Stimulated activated naive CD8-positive, alpha-beta T cell treated with anti-CD3 and anti-CD28 coated beads, Interleukin-15, Interleukin-2, amounts not matched to agents 100 ng/mL and 50 ng/mL, for 24 hours (primary cell): ENCODE measurements around the gene CSNK1G3.
A peak's percentile ranks its signal among the peaks of the same experiment; 100 is the strongest.

ENCODE experiments used
- H3K27ac Mint-ChIP-seq: one replicate; pipeline ENCODE4 v1.8.0; 2021; ENCODE audit warnings: mild to moderate bottlenecking, mixed read lengths
- H3K27me3 Mint-ChIP-seq: one replicate; pipeline ENCODE4 v1.8.0; 2021; ENCODE audit warnings: mixed read lengths
- H3K36me3 Mint-ChIP-seq: one replicate; pipeline ENCODE4 v1.8.0; 2021; ENCODE audit warnings: low read depth, mixed read lengths
- H3K4me1 Mint-ChIP-seq: one replicate; pipeline ENCODE4 v1.8.0; 2021; ENCODE audit warnings: low read depth, mixed read lengths
- H3K4me3 Mint-ChIP-seq: one replicate; pipeline ENCODE4 v1.8.0; 2021; ENCODE audit warnings: mild to moderate bottlenecking, mixed read lengths
- H3K9me3 Mint-ChIP-seq: one replicate; pipeline ENCODE4 v1.8.0; 2021; ENCODE audit warnings: mixed read lengths

CSNK1G3 gene

DNA sequence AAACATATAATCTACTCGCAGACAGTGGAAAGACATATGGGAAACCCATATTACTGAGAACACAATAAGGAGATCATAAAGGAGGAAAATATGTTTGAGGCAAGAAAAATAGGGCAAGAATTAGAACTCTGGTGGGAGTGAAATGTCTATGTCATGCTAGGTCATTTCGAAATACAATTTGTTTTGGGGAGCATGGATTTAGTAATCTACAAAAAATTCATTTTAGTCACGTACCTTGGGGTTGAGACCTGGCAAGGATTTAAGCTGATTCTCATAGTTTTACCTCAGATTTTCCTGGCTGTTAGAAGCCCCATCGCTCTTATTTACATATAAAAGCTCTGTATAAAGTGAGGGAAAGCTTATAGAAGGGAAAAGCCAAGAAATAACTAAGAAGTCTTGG, 11.5 kb upstream of the CSNK1G3 start:
- H3K4me3 Mint-ChIP-seq, result no peak overlapping the region

DNA sequence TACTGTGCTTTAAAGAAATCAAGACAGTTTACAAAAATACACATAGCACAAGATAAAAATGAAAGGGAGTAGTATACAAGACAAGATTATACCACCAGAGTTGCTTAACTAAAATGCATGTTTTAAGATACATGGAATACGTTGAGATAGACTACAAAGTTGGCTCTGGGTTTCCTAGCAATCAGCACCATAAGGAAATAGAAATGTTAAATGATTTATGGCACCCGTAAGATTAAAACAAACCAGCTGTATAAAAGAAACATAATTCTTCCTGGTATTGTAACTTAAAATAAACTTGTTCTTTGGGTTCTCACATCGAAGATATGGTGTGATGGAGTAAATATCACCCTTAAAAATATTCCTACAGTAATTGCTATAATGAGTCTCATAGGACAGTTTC, 9.9 kb upstream of the CSNK1G3 start:
- no peak overlapping the region for H3K4me3 Mint-ChIP-seq
- H3K36me3 Mint-ChIP-seq, result no peaks in the 10 kb centered on the region
- no peaks in the 10 kb centered on the region for H3K27me3 Mint-ChIP-seq
- no peak overlapping the region for H3K27ac Mint-ChIP-seq
- no peaks in the 10 kb centered on the region for H3K4me1 Mint-ChIP-seq
- H3K9me3 Mint-ChIP-seq, result no peaks in the 10 kb centered on the region

More for the DNA sequence above, 11.5 kb upstream of the CSNK1G3 start:
- no peaks in the 10 kb centered on the region for H3K36me3 Mint-ChIP-seq
- H3K4me1 Mint-ChIP-seq, result no peaks in the 10 kb centered on the region
- no peak overlapping the region for H3K27ac Mint-ChIP-seq
- no peaks in the 10 kb centered on the region for H3K9me3 Mint-ChIP-seq
- no peaks in the 10 kb centered on the region for H3K27me3 Mint-ChIP-seq

DNA sequence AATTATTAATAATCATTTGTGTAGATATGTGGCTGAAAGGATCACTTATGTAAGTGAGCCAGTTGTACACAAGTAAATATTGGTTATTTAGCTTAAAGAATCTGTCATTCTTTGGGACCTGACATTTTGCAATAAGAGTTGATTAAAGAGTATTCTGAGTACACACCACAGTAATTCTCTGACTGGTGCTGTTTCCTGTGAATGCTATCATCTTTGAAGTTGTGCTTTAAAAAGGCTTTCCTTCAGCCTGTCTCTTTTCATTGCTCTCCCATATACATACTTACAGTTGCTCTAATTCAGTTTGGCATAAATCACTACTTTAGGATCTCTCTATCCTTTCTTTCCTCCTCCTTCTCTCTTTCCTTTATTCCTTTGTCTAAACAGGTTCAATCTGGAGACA, 8.7 kb upstream of the CSNK1G3 start:
- no peaks in the 10 kb centered on the region for H3K4me1 Mint-ChIP-seq
- peaks cover 2% of the 10 kb centered on the region for H3K27me3 Mint-ChIP-seq
- H3K36me3 Mint-ChIP-seq, result no peaks in the 10 kb centered on the region
- no peak overlapping the region for H3K27ac Mint-ChIP-seq
- H3K4me3 Mint-ChIP-seq, result no peak overlapping the region
- no peaks in the 10 kb centered on the region for H3K9me3 Mint-ChIP-seq

DNA sequence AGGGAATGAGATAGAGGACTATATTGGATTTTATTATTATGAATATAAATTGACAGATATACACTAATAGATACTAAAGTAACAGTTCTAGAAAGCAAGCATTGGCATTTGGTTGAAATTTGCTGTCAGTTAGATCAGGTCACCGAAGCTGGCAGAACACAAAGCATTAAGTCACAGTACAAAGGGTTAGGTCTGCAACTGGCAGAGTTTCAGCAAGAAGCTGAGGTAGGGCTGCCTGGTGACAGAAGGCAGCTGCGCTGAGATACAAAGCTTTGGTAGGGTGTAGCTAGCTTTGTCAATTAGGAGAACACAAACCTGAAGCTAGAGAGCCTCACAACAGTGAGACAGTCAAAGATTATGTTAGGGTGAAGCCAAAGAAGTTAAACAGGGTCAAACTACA, 6.3 kb upstream of the CSNK1G3 start:
- Mint-ChIP-seq H3K4me1 (no peaks in the 10 kb centered on the region), H3K27ac (no peak overlapping the region), H3K27me3 (peaks cover 3% of the 10 kb centered on the region), H3K36me3 (no peaks in the 10 kb centered on the region), H3K9me3 (no peaks in the 10 kb centered on the region), H3K4me3 (no peak overlapping the region)

DNA sequence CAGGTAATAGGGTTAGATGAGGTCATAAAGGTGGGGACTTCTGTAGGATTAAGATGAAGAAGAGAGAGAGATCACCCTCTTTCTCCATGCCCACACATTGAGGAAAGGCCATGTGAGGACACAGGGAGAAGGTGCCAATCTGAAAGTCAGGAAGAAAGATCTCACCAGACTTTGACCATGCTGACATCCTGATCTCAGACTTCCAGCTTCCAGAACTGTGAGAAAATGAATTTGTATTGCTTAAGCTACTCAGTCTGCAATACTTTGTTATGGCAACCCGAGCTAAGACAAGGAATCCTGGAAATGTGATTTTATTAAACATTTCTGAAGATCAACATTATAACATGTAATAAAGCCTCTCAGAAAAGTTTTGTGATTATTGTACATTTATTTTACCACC, 3.5 kb upstream of the CSNK1G3 start:
- Mint-ChIP-seq H3K27ac (no peak overlapping the region), H3K36me3 (peaks cover 5% of the 10 kb centered on the region), H3K27me3 (peaks cover 3% of the 10 kb centered on the region), H3K9me3 (no peaks in the 10 kb centered on the region), H3K4me1 (peaks cover 18% of the 10 kb centered on the region), H3K4me3 (no peak overlapping the region)

DNA sequence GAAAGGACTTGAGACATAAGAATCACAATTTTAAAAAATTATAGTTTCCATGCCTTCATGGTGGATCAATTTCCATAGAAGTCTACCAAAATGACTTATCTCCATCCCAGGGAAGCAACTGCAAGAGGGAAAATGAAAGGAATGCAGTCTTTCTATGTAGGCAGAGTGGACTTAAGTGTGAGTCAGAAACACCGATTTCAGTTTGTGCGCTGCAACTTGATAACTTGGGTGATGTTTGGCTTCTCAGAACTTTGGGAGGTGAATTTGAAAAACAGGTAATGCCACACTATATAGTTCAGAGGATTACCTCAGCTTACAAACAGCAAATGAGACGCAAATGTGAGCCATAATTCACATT, 708 bp upstream of the CSNK1G3 start:
- Mint-ChIP-seq H3K4me3 (peak overlapping the region; percentile 88), H3K27me3 (peaks cover 3% of the 10 kb centered on the region), H3K36me3 (peaks cover 5% of the 10 kb centered on the region), H3K9me3 (no peaks in the 10 kb centered on the region), H3K4me1 (peaks cover 46% of the 10 kb centered on the region), H3K27ac (peak overlapping the region; percentile 99)

DNA sequence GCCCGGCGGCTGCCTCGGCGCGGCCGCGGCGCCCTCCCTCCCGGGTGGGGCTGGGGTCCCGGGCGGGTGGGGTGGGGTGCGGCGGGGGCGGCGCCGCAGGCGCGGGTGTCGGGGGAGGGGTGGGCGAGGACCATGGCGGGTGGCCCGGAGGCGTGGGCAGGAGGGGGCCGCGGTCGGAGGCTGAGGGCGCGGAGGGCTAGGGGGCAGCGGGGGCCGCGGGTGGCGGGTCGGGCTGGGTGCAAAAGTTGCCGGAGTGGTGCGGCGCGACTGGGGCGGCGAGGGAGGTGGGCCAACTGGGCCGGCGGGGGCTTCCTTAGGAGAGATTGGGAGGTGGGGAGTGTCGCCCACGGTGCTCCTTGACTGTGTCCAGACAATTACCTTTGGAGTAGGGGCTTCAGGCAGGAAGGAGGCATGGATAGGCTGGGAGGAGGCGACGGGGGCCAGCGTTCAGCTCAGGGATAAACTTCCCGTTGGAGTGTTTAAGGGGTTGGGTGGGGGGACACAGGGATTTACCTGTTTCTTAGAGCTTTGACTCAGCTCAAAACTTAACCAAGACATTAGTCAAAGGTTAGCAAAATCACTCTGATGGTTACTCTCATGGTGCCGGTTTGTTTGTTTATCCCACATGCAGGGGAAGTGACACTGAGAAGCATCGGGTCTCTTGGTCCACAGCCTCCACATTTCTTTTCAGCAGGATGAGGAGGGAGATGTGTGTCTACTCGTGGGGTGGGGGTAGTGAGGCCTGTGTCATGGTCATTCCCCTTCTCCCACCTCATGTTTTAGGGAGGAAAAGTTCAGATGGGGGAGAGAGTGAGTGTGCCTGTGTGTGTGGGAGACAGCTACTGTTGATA, 859 bp downstream of the CSNK1G3 start:
- Mint-ChIP-seq H3K9me3 (no peaks in the 10 kb centered on the region), H3K4me1 (peaks cover 62% of the 10 kb centered on the region), H3K27me3 (peaks cover 3% of the 10 kb centered on the region), H3K27ac (peak overlapping the region; percentile 91), H3K4me3 (peak overlapping the region; percentile 91), H3K36me3 (peaks cover 5% of the 10 kb centered on the region)

DNA sequence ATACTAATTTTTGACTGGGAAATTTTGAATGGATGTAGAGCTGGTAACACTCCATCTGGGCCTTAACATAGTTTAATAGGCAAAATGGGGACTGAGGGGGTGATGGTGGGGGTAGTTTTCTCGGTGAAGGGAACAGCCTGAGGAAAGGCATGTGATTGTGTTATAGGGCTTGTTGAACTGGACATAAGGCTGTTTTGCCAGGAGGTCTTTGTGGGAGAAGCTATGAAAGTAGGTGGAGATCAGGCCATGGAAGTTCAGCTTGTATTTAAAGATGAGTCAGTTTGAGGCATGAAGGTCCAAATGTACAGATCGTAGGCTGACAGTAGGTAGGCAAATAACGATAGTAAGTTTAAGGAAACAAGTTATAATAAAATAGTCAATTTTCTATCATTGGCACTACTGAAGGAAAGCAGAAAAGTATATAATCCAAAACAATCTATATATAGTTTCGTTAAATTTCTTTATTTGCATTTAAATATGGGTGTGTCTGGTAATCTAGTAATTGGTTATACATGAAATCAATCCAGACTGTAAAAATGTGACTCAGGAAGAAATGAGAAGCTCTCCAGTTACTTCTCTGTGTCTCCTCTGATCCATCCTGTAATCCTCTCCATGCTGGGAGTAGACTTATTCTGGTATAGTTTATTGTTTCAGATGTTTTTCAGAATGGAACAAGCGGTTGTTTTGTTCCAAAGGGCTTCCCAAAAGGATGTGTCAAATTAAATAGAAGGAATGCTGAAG, 2.8 kb downstream of the CSNK1G3 start:
- Mint-ChIP-seq H3K4me3 (peak overlapping the region; percentile 49), H3K4me1 (peaks cover 79% of the 10 kb centered on the region), H3K9me3 (no peaks in the 10 kb centered on the region), H3K27ac (peak overlapping the region; percentile 47), H3K36me3 (peaks cover 5% of the 10 kb centered on the region), H3K27me3 (no peaks in the 10 kb centered on the region)

DNA sequence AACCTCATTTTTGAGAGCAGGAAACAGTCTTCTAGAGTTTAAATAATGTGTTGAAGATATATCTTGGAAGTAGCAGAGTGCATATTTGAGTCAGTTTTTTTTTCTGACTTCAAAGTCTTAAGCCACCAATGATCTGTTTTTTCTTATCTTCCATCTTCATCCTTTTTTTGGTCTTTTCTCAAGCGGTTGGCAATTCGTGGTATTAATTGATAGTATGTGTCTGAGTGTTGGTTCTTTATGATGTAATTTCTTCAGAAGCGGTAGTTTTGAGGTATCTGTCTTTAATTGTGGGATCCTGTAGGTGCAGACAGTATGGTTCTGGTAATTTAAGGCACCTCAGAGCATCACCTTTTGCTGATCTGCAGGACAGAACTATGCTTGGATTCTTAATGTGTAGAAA, 3.9 kb downstream of the CSNK1G3 start:
- H3K4me1 Mint-ChIP-seq, result peaks cover 86% of the 10 kb centered on the region
- H3K36me3 Mint-ChIP-seq, result peaks cover 5% of the 10 kb centered on the region
- no peaks in the 10 kb centered on the region for H3K9me3 Mint-ChIP-seq
- peak overlapping the region; percentile 16 for H3K27ac Mint-ChIP-seq
- no peaks in the 10 kb centered on the region for H3K27me3 Mint-ChIP-seq
- peak overlapping the region; percentile 43 for H3K4me3 Mint-ChIP-seq

DNA sequence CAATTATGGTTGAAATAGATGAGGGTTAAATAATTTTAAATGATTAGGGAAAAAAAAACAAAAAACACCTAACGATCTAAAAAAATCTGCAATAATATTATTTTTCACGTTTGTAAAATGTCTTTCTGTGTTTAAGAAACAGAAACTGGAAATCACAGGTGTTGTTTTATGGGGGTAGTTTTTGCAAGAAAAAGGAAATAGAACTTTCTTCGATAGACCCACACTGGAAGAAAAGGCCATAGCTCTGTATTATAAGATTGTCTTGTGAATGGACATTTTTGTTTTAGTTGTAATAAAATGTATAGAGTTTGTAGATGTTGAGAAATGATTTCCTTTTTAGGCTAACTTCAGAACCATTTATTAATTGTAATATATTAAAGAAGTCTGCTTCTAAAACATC, 5.5 kb downstream of the CSNK1G3 start:
- no peaks in the 10 kb centered on the region for H3K27me3 Mint-ChIP-seq
- peak overlapping the region; percentile 24 for H3K27ac Mint-ChIP-seq
- no peaks in the 10 kb centered on the region for H3K9me3 Mint-ChIP-seq
- no peak overlapping the region for H3K4me3 Mint-ChIP-seq
- no peaks in the 10 kb centered on the region for H3K36me3 Mint-ChIP-seq
- H3K4me1 Mint-ChIP-seq, result peaks cover 84% of the 10 kb centered on the region

DNA sequence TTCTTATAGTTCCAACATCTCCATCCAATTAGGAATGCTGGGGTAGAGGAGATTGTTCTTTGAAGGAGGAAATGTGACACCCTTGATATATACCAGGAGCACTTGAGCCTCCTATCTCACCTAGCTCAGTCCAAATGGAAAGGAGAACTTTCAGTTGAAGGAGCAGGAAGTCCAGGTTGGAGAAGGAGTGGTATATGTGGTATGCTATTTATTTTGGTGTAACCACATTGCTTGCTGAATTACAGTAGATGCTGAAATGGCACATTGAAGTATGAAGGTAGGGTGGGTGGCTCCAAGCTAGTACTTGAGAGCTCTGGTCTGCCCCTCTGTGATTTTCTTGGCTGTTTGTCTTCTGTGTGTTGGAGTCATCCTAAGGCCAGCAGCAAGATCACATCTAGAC, 6.1 kb downstream of the CSNK1G3 start:
- no peaks in the 10 kb centered on the region for H3K9me3 Mint-ChIP-seq
- H3K4me3 Mint-ChIP-seq, result no peak overlapping the region
- no peaks in the 10 kb centered on the region for H3K36me3 Mint-ChIP-seq
- peaks cover 86% of the 10 kb centered on the region for H3K4me1 Mint-ChIP-seq
- H3K27me3 Mint-ChIP-seq, result no peaks in the 10 kb centered on the region
- H3K27ac Mint-ChIP-seq, result no peak overlapping the region

DNA sequence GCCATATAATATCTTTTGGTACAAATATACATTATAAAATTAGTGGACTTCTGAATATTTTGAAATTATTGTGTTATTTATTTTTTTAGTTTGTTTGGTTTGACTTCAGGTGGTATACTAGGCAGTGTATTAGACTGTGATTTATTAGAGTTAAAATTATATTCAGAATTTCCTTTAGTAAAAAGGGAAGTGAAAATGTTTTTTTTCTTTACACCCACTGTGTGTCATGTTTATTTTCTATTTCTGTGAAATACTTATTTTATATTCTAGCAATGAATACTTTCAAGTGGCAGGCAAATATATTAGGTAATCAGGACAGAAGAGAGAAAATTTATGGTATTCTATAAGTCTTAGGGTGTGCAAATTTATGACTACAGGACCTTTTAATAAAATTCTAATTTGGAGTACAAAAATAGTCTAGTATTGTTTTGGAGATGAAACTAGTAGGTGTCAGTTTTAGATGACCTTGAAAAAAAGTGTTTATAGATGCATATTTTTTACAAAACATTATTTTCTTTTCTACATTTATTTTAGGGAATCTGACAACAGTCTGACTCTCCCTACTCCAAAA, 8.8 kb downstream of the CSNK1G3 start:
- Mint-ChIP-seq H3K4me1 (peaks cover 70% of the 10 kb centered on the region), H3K27me3 (no peaks in the 10 kb centered on the region), H3K27ac (no peak overlapping the region), H3K4me3 (no peak overlapping the region), H3K9me3 (no peaks in the 10 kb centered on the region), H3K36me3 (peaks cover 4% of the 10 kb centered on the region)

DNA sequence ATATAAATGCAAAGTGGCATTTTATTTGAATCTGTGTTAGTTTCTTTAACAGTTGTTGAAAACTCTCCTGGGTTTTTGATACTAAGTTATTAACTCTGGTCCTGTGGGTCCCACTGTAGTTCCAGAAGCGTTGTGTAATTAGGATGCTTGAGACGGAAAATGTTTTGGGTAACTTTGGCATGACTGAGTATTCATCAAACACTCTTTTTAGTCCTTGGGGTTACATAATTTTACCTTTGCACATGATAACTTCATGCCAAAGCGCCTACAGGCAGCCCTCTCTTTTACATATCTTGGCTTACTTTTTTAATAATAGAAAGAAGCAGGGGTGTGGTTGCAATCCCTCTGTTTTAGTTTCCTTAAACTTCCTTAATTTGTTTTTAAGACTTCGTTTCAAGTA, 12.2 kb downstream of the CSNK1G3 start:
- no peak overlapping the region for H3K4me3 Mint-ChIP-seq
- H3K4me1 Mint-ChIP-seq, result peaks cover 65% of the 10 kb centered on the region
- H3K27ac Mint-ChIP-seq, result no peak overlapping the region

DNA sequence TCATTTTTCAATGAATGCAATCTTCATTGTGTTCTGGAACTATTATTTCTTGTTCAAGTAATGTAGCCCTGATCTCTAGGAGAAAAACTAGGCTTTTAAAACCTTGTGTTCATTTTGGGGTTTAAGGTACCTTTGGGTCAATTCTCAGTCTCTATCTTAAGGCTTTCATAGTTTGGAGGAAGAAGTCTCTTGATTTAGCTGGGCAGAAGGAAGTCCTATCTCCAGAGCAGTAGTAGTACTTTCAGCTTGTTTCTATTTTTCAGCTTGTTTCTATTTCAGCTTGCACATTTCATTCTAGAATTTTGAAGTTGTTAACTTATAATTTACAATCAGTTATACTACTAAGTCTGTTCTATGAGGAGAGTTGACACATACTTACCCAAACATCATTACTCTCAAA, 15.2 kb downstream of the CSNK1G3 start:
- no peaks in the 10 kb centered on the region for H3K27me3 Mint-ChIP-seq
- H3K27ac Mint-ChIP-seq, result no peak overlapping the region
- peaks cover 18% of the 10 kb centered on the region for H3K36me3 Mint-ChIP-seq
- H3K4me3 Mint-ChIP-seq, result no peak overlapping the region
- no peaks in the 10 kb centered on the region for H3K9me3 Mint-ChIP-seq
- peaks cover 52% of the 10 kb centered on the region for H3K4me1 Mint-ChIP-seq

More for the DNA sequence above, 12.2 kb downstream of the CSNK1G3 start:
- Mint-ChIP-seq H3K27me3 (no peaks in the 10 kb centered on the region), H3K9me3 (no peaks in the 10 kb centered on the region), H3K36me3 (peaks cover 12% of the 10 kb centered on the region)

DNA sequence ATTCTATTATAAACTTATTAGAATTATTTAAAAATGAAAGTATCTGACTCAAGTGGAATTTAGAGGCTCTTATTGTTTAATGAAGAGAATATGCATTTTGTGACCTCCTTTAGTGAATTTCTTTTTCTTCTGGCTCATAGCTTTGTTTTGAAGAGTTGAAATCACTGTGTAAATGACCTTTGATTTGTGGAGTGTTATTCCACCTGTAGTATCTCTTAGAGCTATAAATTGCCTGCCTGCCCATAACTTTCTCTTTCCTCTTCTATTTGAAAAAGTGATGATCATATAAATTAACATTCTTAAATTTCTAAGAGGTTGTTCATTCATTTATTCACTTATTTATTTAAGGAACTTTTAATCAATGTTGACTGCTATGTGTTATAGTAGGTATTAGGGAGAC, 16.1 kb downstream of the CSNK1G3 start:
- peak overlapping the region; percentile 28 for H3K27ac Mint-ChIP-seq

More for the DNA sequence above, 16.1 kb downstream of the CSNK1G3 start:
- Mint-ChIP-seq H3K4me3 (no peak overlapping the region), H3K36me3 (peaks cover 18% of the 10 kb centered on the region), H3K9me3 (no peaks in the 10 kb centered on the region), H3K27me3 (no peaks in the 10 kb centered on the region), H3K4me1 (peaks cover 52% of the 10 kb centered on the region)
